ENCODE data around the gene CELSR3. TPM values are rescaled to one million over a fixed set of nuclear protein-coding genes. Genes with fewer than 3 reads are reported as not detected.

Gene CELSR3
- total and polyA plus RNA-seq, 2 of the 4 experiments (the other 2 are of a cell fraction): 0.18 to 0.63 TPM

DNA sequence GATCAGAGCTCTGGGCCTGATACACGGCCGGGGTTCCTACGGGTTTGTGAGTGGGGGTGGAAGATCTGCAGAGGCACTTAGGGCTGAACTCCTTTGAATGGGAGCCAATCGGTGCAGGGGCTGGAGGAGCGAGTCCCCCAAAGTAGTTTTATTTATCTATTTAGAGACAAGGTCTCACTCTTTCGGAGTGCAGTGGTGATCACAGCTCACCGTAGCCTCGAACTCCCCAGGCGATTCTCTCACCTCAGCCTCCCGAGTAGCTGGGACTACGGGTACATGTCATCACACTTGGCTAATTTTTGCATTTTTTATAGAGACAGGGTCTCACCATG, 1.6 kb upstream of the CELSR3 start:
- H3K56ac ChIP-seq (ENCODE audit: extremely low read depth, insufficient read depth, low read length): no peak overlapping the region
- peaks cover 5% of the 10 kb centered on the region for H3K9me1 ChIP-seq (ENCODE audit: insufficient read depth, low read length)
- H3K18ac ChIP-seq (ENCODE audit: low read depth, low read length): no peak overlapping the region
- no CpG with 5 or more reads among the region's 11 CpGs for WGBS, 2 experiments (ENCODE audit: extremely low coverage in 2 of 2, insufficient read length in 1 of 2)
- H4K8ac ChIP-seq (ENCODE audit: low read depth in 2 of 2, low read length in 2 of 2): peak overlapping the region in 1 of 2 experiments; percentile 45; a peak in 3 of 4 replicates
- intact Hi-C loops (cut with micrococcal nuclease): loop anchor here (2.0 kb wide), 1 partner anchor 15 kb away; no protein-coding TSS in a partner anchor
- POLR2A ChIA-PET (ENCODE audit: unreplicated experiment): interaction anchor here (0.5 to 0.6 kb wide), 2 partner anchors 22 to 272 kb away, joined by 5 read pairs; no protein-coding TSS in a partner anchor
- no peak overlapping the region for H2BK20ac ChIP-seq (ENCODE audit: low read depth, low read length)
- CTCF ChIA-PET: interaction anchor here (1.0 to 1.3 kb wide), 3 partner anchors 22 to 102 kb away, joined by 3 to 4 read pairs (median 3); partner anchors contain the start of gene NCKIPSD
- H2BK120ac ChIP-seq (ENCODE audit: low read depth, low read length): 0 out of 2 replicates have a peak overlapping the region, but pooled peaks have one; percentile 30
- H4K91ac ChIP-seq (ENCODE audit: insufficient read depth, low read depth, low read length): no peak overlapping the region
- dilution Hi-C loops (cut with HindIII; ENCODE audit: low sequenced_read_pairs, unreplicated experiment): no loop called here
- H3K36me3 ChIP-seq (ENCODE audit: control insufficient read depth, insufficient read depth, low read length): no peaks in the 10 kb centered on the region
- H3K79me1 ChIP-seq (ENCODE audit: low read depth in 1 of 2, low read length in 2 of 2): peaks cover 0 to 5% of the 10 kb centered on the region in 2 experiments; a peak in 1 of 4 replicates
- H3K23ac ChIP-seq (ENCODE audit: low read depth, low read length): no peak overlapping the region
- no peak overlapping the region for H3K4me3 ChIP-seq (ENCODE audit: insufficient read depth, low read depth, low read length)
- BruUV-seq (replicated peaks): no TSS peak
- H3K27me3 ChIP-seq (ENCODE audit: control insufficient read depth, insufficient read depth, low read length): no peaks in the 10 kb centered on the region
- H4K5ac ChIP-seq (ENCODE audit: low read depth, low read length): no peak overlapping the region
- no peaks in the 10 kb centered on the region for H3K9me3 ChIP-seq (ENCODE audit: control insufficient read depth, insufficient read depth, low read length)
- no peak overlapping the region for H3K9ac ChIP-seq (ENCODE audit: low read depth, low read length)
- TF ChIP-seq SMC3 (IDR thresholded peaks at IDR 0.05; ENCODE audit: low read depth, low read length) (no peak), CHD1 (IDR thresholded peaks at IDR 0.05; ENCODE audit: low read depth, low read length) (no peak), FOS (IDR thresholded peaks at IDR 0.05; ENCODE audit: low read depth, low read length) (no peak), MAZ (IDR thresholded peaks at IDR 0.05; ENCODE audit: borderline replicate concordance, low read depth, low read length) (no peak), RAD21 (IDR thresholded peaks at IDR 0.05; ENCODE audit: low read length) (no peak), BHLHE40 (IDR thresholded peaks at IDR 0.05; ENCODE audit: low read depth, low read length) (no peak), ELK1 (IDR thresholded peaks at IDR 0.05; ENCODE audit: borderline replicate concordance, low read depth, low read length) (no peak), CEBPB (IDR thresholded peaks at IDR 0.05; ENCODE audit: low read depth, low read length) (no peak), MAFK (IDR thresholded peaks at IDR 0.05; ENCODE audit: low read depth, low read length) (no peak), POLR2A (IDR thresholded peaks at IDR 0.05; ENCODE audit: low read depth, low read length) (no peak), RFX5 (IDR thresholded peaks at IDR 0.05; ENCODE audit: low read depth, low read length) (no peak), MXI1 (IDR thresholded peaks at IDR 0.05; ENCODE audit: borderline replicate concordance, low read depth, low read length) (no peak), NFE2L2 (IDR thresholded peaks at IDR 0.05; ENCODE audit: low read depth, low read length) (no peak), RCOR1 (IDR thresholded peaks at IDR 0.05; ENCODE audit: insufficient replicate concordance, low read length) (no peak)
- TF ChIP-seq, protein P1, sequence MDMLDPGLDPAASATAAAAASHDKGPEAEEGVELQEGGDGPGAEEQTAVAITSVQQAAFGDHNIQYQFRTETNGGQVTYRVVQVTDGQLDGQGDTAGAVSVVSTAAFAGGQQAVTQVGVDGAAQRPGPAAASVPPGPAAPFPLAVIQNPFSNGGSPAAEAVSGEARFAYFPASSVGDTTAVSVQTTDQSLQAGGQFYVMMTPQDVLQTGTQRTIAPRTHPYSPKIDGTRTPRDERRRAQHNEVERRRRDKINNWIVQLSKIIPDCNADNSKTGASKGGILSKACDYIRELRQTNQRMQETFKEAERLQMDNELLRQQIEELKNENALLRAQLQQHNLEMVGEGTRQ (IDR thresholded peaks at IDR 0.05; ENCODE audit: low read depth, low read length): no peak
- TF ChIP-seq, protein P2, sequence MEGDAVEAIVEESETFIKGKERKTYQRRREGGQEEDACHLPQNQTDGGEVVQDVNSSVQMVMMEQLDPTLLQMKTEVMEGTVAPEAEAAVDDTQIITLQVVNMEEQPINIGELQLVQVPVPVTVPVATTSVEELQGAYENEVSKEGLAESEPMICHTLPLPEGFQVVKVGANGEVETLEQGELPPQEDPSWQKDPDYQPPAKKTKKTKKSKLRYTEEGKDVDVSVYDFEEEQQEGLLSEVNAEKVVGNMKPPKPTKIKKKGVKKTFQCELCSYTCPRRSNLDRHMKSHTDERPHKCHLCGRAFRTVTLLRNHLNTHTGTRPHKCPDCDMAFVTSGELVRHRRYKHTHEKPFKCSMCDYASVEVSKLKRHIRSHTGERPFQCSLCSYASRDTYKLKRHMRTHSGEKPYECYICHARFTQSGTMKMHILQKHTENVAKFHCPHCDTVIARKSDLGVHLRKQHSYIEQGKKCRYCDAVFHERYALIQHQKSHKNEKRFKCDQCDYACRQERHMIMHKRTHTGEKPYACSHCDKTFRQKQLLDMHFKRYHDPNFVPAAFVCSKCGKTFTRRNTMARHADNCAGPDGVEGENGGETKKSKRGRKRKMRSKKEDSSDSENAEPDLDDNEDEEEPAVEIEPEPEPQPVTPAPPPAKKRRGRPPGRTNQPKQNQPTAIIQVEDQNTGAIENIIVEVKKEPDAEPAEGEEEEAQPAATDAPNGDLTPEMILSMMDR (conservative IDR thresholded peaks at IDR 0.05; ENCODE audit: low read depth, low read length): no peak
- no peak overlapping the region for H2BK15ac ChIP-seq (ENCODE audit: low read depth, low read length)
- H2AK5ac ChIP-seq (ENCODE audit: low read depth, low read length): peak overlapping the region; percentile 67; the same call in 1 of the 2 replicates
- H3K4me2 ChIP-seq (ENCODE audit: low read depth, low read length): peak overlapping the region; percentile 20; the same call in 1 of the 2 replicates
- H2AFZ ChIP-seq (replicated peaks; ENCODE audit: low read length, poor library complexity): peak overlapping the region; percentile 91
- no peak for DNase-seq
- in situ Hi-C loops (cut with MboI; ENCODE audit: low sequenced_read_pairs): loop anchor here (10.0 kb wide), 1 partner anchor 199 kb away; a partner anchor contains a TSS
- peak overlapping the region; percentile 99 for H2AK9ac ChIP-seq (replicated peaks; ENCODE audit: low read depth, low read length, poor library complexity)
- no peak overlapping the region for H2BK5ac ChIP-seq (ENCODE audit: low read depth, low read length, poor library complexity, severe bottlenecking)
- H4K20me1 ChIP-seq (ENCODE audit: insufficient read depth, low read length): no peaks in the 10 kb centered on the region
- H3K4me1 ChIP-seq (ENCODE audit: control insufficient read depth, insufficient read depth, low read length): no peaks in the 10 kb centered on the region; the same call in 1 of the 2 replicates
- H3K4ac ChIP-seq (ENCODE audit: low read depth, low read length): no peak overlapping the region
- ATAC-seq (ENCODE audit: low read depth): no peak
- no peak overlapping the region for H3K27ac ChIP-seq (ENCODE audit: insufficient read depth, low read length)
- H3K14ac ChIP-seq (replicated peaks; ENCODE audit: low read depth, low read length): no peak overlapping the region
